DMS114 treated with DMSO at 0.1 percent for 48 hours (cell line): ENCODE data around the gene TSEN54.

Experiments
- DNase-seq: peaks from one replicate; lab custom pipeline; 2025; ENCODE audit not compliant: unreplicated experiment; lab: John Stamatoyannopoulos, UW

Gene TSEN54

GRCh38 chr17:75542229-75542628 lies 25.9 kb downstream of the TSEN54 start:
- no peak for DNase-seq

- DNase-seq: no peak
These were observed 26.5 kb downstream of the TSEN54 start for GRCh38 chr17:75542728-75543336.

DNA sequence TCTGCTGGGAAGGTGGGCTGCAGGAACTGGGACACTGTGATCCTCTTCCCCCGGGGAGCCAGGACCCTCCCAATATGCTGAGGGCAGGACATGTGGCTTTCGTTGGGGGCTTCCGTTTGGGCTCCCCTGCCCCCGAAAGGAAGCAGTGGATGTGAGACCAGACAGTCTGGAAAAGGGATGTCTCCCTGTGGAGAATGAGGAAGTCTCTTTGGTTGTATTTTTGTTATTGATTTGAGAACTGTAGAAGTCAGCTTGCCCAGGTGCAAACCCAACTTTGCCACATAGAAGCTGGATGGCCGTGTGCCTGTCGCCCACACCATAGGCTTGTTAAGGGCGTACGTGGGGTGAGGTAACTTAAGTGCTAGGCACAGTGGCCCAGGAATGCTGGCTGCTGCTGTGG lies 27.9 kb downstream of the TSEN54 start:
- DNase-seq: no peak

DNA sequence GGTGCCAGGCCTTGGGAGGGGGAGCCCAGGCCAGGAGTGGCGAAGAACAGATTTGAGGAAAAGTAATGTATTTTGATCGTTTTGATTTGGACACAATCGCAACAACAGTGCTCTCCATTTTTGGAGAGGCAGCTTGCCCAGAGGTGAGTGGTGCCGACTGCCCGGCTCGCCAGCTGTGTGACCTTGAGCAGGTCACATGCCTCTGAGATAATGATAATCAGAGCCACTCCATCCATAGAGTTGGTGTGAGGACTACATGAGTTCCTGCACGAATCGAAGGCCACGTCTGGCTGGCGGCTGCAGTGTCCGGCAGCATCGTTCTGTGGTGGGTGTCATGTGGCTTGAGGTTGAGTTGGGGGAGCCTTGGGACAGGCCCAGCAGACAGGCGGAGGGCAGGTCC lies 29.9 kb downstream of the TSEN54 start:
- no peak for DNase-seq

- no peak for DNase-seq
These were observed 30.8 kb downstream of the TSEN54 start for GRCh38 chr17:75547091-75547490.

- DNase-seq: no peak
These were observed 32.5 kb downstream of the TSEN54 start for GRCh38 chr17:75548813-75549212.

GRCh38 chr17:75549246-75550138 lies 33.2 kb downstream of the TSEN54 start:
- DNase-seq: no peak

DNA sequence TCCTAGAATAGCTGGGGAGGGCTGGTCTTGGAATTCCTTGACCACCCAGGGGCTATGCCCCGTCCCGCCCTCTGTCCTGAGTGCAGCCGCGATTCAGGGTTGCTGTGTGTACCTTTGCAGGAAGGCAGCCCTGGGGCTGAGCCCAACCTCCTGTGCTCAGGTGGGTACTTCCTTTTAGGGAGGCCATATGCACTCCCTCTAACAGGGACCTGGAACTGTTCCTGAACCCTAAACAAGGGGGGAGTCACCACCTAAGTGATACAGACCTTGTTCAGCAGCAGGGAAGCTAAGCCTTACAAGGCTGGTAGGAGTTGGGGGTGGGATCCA lies 33.8 kb downstream of the TSEN54 start:
- DNase-seq: no peak

DNA sequence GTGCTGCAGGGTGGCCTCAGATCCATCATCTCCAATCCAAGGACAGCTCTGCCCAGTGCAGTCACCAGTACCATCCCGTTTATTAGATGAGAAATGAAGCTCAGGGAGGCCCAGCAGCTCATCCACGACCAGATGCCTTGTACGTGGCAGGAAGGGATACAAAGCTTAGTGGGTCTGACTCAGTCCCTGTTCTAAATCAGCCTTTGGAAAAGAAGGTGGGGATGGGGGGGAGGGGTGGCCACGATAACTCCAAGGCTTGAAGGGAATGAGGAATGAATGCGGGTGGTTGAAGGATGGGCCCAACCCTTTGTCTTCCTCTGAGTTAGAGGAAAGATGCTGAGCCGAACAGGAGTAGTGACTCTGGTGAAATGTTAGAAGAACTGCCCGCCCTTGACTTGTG lies 34.9 kb downstream of the TSEN54 start:
- no peak for DNase-seq

DNA sequence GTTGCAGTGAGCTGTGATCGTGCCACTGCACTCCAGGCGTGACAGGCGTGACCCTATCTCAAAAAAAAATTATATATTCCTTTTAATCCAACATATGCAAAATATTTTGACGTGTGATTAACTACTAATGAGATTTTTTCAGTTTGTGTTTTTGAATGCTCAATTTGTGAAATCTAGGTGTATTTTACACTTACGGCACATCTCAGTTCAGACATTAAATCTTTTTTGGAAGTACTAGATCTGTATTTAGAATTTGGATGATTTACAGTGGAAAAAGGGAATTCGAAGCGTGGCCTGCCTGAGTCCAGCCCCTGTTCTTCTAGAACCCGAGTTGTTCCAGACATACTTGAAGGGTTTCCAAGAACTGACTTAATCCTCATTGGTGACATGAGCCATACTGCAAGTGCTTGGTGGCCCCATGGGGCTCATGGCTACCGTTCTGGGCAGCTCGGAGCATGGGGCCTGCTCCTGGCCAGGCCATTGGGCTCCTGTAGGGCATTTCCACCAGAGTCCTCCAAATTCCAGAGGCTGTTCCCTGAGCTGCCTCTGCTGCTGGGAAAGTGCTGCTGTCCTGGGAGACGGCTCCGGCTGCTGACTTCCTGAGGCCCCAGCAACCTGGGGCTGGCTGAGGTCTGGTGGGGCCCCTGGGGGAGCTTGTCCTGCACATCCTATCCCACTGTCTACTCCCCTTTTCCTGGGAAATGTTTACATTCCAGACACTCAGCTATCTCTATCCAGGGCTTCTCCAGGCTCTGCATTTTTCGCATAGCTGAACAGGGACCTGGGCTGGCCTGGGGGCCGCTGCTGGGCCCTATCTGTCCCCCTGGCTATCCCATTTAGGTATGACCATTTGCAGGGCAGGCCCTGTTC lies 36.3 kb downstream of the TSEN54 start:
- DNase-seq: no peak

DNA sequence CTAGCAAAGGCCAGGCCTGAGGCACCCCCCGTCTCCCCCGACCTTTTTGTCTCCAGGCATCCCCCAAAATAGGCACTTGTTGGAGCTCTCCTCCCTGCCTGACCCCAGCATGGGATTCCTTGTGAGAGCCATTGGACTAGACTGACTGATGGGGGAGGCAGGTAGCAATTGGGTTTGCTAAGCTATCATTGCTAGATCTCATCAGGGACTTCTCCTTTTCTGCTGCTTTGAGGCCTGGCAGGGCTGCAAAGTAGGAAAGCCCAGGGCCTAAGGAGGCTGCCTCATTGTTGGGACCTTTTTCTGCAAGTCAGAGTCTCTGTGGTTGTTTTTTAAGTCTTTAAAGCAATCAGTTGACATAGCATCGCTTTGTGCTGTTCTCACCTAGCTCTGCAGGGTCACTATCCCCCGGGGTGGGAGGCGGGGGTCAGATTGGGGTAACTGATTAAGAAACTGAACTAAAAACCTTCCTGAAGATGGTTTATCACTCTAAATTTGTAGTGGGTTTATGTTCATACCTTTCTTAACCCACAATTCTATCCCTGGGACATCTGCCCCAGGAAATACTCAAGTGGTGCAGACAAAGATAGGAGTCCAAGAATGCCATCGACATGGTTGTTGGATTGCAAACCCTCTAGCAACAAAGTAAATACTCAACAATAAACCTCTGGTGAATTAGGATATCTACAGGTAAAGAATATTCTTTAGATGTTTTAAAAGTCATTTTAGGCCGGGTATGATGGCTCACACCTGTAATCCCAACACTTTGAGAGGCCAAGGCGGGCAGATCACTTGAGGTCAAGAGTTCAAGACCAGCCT lies 37.2 kb downstream of the TSEN54 start:
- no peak for DNase-seq

GRCh38 chr17:75555679-75556153 lies 39.4 kb downstream of the TSEN54 start:
- no peak for DNase-seq

GRCh38 chr17:75557075-75557851 lies 40.9 kb downstream of the TSEN54 start:
- no peak for DNase-seq

DNA sequence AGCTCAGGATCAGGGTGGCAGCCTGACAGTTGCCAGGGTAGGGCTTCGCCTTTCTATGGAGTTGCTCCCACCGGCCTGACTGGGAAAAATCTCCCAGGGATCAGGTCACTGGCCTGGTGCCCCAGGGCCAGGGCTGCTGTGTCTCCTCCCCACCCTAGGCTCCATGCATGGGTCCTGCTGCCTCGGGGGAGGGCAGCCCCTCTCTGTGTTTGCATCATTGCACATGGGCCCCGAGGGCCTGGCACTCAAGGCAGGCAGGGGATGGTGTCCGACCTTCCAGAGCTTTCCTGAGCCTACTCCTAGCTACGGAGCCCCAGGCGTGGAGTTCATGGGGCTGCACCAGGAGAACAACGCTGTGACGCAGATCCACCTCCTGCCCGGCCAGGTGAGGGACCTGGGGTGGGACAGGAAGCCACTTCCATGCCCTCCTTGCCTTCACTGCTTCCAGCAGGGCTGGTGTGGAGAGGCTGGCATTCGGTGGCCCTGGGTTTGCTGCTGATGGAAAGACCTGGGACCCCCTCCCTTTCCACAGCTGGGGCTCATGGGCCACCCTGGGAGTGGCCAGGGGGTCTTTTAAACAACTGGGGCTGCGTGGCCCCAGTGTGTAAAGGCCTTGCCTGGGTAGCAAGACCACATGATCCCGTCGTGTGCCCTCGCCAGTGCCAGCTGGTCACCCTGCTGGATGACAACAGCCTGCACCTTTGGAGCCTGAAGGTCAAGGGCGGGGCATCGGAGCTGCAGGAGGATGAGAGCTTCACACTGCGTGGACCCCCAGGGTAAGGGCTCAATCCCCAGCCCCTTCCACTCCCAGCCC lies 41.7 kb downstream of the TSEN54 start:
- no peak for DNase-seq

DNA sequence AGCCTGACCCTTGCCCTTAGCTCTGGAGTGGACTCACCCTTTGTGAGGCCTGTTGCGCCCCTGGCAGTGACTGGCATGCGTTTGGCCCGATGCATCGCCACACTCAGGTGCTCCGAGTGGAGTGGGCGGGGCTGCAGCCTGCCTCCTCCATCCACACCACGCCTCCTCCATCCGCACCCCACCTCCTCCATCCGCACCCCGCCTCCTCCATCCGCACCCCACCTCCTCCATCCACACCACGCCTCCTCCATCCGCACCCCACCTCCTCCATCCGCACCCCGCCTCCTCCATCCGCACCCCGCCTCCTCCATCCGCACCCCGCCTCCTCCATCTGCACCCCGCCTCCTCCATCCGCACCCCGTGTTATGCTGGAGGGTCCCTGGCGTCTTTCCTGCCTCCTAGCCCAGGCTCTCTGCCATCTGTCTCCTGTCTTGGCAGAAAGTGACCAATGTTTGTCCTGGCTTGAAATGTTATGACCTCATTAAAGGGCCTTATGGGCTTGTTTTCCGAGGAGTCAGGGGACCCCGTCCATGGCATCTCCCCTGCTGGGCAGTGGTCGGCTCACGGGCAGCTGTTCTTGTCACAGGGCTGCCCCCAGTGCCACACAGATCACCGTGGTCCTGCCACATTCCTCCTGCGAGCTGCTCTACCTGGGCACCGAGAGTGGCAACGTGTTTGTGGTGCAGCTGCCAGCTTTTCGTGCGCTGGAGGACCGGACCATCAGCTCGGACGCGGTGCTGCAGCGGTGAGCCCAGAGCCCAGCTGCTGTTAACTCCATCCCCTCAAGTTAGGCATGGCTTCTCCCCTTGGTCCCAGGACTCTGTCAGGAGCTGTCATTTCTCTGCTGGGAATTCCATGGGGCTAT lies 42.6 kb downstream of the TSEN54 start:
- no peak for DNase-seq

DNA sequence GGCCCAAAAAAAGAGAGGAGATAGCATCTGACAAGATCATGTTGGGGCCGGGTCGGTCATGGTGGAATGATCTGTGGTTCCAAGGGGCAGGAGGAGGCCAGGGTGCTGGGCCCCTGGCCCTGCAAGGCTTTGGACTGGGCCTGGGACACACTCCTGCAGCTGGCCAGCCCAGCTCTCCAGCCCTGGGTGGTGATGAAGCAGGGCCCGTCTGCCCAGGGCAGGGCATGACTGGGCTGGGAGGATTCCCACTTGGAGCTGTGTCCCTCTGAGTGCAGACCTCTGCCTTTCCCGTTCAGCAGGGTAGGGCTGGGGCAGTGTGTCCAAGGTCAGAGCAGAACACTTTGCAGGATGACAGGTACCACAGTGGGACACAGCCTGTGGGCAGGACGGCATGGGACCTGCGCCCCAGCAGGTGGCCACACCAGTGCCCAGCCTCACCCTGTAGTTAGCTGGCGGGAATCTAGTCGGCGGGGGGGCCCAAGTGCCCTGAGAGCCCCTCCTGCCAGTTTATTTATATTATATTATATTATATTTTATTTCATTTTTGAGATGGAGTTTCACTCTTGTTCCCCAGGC lies 43.7 kb downstream of the TSEN54 start:
- no peak for DNase-seq

- no peak for DNase-seq
These were observed 45.7 kb downstream of the TSEN54 start for GRCh38 chr17:75561927-75562603.
